GM19438 (cell line): Measurements from ENCODE around the gene LCE1E.

Source experiments
- ATAC-seq: cut with Tn5 transposase; IDR thresholded peaks from one replicate; pipeline ENCODE4 v1.9.1; 2021; ENCODE audit warnings: low read depth; ENCODE audit not compliant: unreplicated experiment

LCE1E gene, protein sequence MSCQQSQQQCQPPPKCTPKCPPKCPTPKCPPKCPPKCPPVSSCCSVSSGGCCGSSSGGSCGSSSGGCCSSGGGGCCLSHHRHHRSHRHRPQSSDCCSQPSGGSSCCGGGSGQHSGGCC

DNA sequence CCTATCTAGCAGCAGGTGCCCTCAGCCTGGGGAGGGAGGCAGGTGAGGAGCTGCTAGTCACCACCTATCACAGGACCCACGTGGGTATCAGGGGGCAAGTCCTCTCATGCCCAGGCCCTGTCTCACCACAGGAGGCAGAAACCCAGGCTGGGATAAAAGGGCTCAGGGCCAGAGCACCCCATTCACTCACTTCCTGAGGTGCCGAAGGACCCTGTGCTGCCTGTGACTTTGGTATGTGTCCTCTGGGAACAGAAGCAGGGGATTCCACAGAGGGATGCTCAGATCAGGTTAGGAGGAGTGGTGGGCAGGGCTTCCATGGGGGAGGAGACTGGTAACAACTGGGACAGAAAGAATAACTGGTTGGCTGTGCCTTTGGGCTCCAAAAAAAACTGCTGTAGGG is at the start of gene LCE1E:
TSS of gene LCE1E (plus strand) at position 181 of the 400 bp plus-strand sequence. CDS start 1,043 bp downstream, outside the sequence.
- ATAC-seq = no peak

DNA sequence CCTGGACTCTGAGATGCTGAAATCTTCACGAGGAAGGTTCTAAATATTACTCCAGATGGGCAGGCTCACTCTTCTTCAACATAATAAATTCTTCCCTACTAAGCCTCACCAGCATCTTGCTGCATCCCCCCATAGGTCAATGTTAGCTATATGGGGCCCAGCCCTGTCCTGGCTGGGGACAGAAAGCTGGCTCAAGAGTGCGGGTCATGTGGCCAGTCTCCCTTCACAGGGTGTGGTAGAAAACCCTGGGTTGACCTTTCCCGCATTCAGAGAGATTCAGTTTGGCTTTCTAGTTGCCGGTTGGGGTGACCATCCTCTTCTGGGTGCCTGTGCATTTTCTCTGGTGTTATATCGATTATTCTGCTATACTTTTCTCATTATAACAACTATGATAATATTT is 48.1 kb upstream of the LCE1E start:
- no peak for ATAC-seq

DNA sequence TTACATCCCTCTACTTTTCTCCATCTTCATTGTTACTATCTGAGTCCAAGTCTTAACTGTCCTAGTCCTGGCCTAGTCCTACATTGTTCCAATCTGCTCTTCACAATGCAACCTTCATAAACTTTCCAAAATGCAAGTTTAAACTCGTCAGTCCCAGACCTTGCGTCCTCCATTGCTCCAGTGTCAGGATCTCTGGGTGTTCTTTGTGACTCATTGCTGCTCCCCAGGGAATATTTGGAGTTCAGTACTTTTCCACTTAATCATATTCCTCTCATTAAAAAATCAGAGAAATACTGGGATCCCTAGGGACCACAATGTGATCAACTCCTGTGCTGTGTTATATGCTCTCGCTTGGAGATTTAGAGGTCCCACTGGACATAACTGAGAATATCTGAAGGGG is 46.2 kb upstream of the LCE1E start:
- no peak for ATAC-seq

DNA sequence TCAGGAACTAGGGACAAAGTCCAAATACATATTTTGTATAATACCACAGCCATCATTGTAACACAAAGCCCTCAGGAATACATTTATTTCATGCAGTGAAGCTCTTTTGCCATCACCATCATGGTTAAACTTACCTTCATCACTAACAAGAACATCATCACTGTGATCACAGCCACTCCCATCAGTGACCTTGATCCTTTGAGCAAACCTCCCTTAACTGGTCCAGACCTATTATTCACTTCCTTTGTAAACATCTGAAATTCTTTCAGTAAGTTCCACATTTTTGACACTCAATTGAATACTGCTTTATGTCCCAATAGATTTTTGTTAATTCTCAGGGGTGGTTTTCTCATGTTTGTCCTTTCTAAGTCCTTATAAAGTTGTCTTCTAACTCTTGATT is 44.4 kb upstream of the LCE1E start:
- no peak for ATAC-seq

DNA sequence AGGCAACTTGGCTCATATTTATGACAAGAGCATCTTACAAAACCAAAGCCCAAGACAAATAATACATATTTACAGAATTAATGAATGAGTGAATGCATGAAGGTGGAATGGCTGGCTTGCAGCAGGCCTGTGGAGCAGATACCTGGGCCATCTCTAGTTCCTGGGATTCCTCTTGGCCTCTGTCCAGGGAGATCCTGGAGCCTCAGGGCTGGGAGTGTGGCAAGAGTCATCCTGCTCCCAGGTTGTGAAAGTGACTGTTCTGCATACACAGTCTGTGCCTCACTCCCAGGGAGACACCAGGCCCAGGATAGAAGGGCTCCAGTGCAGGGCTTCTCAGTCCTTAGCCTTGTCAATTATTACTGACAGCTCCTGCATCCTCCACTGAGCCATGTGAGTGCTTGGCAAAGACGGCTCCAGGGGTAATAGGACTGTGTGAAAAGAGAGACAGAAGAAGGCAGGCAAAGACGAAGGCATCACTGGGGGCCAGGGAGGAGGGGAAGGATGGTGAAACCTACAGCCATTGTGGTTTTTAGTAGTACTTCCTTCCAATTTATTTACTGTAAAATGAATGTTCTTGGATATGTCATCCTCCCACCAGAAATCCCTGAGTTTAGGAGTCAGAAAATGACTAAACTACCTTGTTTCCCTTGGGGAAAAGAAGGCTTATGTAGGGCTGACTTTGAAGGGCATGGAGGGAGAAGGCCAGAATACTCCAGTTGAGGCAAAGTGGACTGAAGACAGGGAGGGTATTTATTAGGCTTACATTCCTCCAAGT is 42.5 kb upstream of the LCE1E start:
- no peak for ATAC-seq

DNA sequence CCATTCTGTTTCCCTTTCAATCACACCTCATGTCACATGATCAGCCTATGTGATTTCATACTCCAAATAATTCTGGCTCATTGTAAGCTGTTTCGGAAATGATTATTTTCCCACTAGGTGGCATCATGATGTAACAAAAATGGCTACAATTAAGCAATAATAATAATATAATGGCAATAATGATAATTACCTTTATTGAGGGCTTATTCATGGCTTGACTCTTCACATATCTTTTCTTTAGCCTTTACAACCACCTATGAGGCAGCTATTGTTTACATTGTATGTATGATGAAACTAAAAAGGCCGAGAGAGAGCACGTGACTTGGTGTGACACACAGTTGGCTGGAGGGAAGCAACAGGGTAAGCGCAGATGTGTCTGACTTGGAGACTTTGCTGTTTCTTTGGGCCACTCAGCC is 40.8 kb upstream of the LCE1E start:
- no peak for ATAC-seq

DNA sequence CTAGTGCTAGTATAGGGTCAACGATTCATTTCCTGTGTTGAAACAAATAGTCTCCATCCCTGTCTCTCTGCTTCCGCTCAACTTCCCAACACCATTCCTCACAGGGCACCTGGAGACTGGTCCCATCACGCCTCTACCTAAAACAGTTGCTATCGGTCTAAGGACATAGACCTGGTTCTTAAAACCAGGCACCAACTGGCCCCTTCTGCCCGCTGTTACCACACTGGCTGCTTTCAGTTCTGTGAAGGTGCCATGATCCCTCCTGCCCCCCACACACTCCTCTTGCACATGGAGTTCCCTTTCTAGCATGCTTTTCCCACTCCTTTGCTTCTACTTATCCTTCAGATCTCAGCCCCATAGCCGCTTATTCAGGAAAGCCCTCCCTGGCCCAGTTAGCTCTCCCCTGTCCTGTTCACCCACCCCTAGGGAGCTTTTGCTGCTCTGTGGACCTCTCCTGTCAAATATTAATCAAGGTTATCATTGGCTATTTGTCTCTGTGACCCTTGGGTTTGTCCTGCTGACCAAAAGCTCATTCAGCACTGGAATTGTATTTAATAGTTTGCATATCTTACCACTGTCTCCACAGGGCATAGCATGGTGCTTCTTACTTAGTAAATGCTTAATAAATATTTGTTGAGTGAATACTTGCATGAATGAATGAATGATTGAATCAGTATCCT is 40.2 kb upstream of the LCE1E start:
- ATAC-seq = no peak

DNA sequence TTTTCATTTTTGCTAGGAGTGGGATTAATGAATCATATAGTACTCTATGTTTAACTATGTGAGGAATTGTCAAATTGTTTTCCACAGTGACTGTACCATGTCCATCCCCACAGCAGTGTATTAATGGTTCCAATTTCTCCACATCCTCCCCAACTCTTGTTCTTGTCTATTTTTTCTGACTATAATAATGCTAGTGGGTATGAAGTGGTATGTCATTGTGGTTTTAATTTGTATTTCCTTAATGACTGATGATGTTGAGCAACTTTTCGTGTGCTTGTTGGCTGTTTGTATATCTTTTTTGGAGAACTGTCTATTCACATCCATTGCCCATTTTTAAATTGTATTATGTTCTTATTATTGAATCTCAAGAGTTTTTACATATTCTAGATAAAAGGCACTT is 38.2 kb upstream of the LCE1E start:
- ATAC-seq = no peak

DNA sequence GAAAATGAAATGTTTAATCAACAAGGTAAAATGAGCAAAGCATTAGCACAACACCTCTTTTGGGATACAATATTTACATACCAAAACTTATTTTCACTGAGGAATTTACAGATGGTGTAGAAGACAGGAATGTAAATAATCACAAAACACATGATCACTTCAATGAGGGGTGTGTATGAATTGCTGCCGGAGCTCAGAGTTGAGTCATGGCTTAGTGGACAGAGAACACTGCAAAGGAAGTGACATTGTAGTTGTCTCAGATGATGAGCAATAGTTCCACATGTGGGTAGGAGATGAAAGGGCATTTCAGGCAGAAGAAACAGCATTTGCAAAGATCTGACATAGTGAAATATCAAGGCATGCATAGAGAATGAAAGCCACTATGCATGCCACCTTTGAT is 33.8 kb upstream of the LCE1E start:
- no peak for ATAC-seq

DNA sequence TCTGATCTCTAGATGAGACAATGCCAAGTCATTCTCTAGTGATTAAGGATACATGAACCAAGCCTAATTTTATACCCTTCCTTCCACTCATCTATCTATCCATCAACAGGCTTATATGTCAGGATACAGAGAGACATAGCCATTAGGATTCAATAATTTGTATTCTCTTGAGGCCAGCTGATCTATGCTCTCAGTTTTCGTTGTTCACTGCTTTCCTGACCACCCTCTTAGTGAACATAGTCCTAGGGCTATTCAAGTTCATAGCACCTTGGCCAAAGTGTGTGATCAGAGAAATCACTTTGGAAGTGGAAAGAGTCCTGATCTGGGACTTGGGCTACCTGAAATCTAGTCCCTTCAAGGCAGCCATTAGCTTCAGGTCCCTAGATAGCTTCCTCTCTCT is 32.5 kb upstream of the LCE1E start:
- ATAC-seq = no peak

DNA sequence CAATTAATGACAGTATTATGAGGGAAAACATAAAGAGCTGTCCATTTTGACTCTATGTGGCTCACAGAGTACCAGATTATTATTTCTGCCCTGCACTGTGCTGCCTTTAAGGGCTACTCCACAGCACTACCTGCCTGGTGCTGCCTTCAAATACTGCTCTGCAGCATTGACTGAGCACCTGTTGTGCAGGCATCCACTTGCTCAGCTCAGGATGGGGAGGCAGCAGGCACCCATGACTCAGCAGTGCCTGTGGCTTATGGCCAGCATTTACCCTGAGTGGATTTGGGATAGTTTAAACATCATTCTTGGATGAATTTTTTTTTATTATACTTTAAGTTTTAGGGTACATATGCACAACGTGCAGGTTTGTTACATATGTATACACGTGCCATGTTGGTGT is 29.2 kb upstream of the LCE1E start:
- no peak for ATAC-seq

DNA sequence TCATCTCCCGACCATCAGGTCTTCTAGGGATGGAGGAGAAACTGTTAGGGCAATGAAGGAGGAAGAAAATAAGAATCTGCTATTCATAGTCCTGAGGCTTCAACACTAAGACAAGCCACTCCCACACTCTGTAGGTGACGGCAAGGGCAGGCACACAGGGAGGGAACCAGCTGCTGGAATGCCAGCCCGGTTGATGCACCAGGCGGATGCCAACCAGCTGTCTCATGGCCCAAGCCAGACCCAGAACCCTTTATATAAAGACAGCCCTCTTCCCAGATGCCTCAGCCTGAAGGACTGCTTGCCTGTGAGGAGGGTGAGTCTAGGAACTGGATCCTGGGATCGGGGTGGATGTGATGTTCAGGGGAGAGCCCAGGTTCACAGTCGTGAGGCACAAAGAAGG is 28.3 kb upstream of the LCE1E start, which contains the start of gene KPRP:
TSS of gene KPRP (plus strand) at position 279 of the 400 bp plus-strand sequence. CDS start 1,564 bp downstream, outside the sequence.
- ATAC-seq = no peak

DNA sequence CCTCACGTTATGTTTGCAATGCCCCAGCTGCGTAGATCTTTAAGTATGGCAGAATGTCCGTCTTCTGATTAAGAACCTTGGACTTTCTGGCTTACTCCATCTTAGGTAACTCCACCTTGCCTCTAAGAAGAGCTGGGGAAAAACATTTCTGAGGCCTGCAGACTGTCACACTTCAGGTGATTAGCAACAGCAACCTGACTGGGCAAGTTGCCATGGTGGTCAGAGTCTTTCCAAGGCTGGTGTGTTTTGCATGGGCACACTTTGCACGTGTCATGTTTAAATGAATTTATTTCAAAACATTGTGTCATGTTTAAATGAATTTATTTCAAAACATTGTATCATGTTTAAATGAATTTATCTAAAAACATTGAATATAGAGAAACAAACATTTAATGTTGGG is 27.4 kb upstream of the LCE1E start:
- ATAC-seq = no peak

DNA sequence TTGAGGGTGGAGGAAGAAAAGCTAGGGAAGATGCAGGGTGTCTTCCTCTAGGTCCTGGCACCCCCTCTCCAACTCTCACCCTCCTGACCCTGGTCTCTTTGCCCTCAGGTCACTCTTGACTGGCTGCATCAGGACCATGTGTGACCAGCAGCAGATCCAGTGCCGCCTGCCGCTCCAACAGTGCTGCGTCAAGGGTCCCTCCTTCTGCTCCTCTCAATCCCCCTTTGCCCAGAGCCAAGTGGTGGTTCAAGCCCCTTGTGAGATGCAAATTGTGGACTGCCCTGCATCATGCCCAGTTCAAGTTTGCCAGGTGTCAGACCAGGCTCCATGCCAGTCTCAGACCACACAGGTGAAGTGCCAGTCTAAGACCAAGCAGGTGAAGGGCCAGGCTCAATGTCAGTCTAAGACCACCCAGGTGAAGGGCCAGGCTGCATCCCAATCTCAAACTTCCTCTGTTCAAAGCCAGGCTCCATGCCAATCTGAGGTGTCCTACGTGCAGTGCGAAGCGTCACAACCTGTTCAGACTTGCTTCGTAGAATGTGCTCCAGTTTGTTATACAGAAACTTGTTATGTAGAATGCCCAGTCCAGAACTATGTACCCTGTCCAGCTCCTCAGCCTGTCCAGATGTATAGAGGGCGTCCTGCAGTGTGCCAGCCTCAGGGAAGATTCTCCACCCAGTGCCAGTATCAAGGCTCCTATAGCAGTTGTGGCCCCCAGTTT is 26.4 kb upstream of the LCE1E start:
- no peak for ATAC-seq

DNA sequence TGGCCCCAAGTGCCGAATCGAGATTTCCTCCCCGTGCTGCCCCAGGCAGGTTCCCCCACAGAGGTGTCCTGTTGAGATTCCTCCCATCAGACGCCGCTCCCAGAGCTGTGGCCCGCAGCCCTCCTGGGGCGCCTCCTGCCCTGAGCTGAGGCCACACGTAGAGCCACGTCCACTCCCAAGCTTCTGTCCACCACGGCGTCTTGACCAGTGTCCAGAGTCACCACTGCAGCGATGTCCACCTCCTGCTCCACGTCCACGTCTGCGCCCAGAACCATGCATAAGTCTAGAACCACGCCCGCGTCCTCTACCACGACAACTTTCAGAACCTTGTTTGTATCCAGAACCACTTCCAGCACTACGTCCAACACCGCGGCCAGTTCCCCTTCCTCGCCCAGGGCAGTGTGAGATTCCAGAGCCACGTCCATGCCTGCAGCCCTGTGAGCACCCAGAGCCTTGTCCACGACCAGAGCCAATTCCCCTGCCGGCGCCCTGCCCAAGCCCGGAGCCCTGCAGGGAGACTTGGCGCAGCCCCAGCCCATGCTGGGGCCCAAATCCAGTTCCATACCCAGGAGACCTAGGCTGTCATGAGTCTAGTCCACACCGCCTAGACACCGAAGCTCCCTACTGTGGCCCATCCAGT is 25.4 kb upstream of the LCE1E start:
- no peak for ATAC-seq

DNA sequence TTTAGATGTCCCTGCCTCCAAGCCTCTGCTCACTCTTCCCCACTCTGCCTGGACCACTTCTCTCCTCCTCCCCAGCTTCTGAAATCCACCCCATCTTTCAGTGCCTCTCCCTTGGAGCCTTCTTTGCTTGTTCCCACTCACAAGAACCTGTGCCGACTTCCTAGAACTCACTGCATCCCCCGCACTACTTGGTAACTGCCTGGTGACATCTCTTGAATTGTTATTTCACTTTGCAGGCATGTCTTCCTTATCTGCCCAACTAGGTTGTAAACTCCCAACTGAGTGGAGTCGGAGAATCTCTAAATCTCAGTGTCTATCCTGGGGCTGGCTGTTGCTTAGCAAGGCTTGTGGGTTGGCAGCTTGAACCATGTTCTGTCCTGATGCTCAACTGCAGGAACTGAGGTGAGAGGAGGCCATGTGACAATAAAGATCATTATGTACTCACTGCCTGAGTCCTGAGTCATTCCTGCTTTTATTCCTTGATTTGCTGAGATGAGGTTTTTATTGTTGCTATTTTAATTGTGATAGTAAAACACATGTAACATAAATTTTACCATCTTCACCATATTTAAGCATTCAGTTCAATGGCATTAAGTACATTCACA is 24.3 kb upstream of the LCE1E start:
- ATAC-seq = no peak

DNA sequence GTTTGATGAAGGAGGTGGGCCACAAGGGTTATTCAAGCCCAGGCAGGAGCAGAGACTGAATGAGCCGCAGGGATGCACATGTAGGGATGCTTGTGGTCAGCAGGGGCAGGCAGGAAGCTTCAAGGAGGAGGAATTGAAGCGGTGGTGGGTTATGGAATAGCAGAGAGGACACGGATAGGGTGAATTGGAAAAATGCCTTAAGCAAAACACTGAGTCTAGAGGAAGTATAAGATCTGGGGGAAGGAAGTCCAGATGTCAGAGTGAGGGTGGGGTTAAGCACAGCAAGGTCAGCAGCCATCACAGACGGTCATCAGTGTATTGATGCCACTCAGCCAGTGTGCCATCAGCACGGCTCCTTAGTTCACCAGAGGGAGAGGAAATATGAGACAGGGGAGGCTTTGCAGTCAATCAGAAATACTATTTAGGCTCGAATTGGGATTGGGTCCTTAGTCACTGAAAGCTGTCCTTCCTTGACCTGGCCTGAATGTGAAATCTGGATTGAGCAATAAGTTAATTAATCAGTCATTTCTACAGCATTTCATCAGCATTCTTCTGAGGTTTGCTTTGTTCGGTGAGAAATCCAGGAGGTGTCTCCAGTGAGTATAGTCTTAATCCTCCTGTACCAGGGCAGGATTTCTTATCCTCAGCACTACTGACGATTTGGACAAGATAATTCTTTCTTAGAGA is 17.1 kb upstream of the LCE1E start:
- ATAC-seq = no peak

DNA sequence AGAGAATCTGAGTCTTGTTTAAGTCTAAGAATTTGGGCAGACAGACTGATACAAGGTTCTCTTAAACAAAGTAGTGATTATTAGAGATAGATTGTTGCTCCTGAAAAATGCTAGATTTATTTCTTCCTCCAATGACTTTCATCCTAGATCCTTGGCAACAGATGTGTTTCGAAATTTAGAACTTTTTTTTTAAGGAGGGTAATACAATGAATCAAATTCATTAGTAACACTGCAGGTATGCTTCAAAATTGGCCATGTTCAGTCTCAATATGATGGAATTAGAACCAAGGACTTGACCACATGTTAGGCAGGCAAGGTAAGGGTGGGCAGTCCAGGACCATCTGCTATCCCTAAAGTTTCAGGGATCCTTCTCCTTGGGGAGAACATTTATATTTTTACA is 15.6 kb upstream of the LCE1E start:
- ATAC-seq = no peak

DNA sequence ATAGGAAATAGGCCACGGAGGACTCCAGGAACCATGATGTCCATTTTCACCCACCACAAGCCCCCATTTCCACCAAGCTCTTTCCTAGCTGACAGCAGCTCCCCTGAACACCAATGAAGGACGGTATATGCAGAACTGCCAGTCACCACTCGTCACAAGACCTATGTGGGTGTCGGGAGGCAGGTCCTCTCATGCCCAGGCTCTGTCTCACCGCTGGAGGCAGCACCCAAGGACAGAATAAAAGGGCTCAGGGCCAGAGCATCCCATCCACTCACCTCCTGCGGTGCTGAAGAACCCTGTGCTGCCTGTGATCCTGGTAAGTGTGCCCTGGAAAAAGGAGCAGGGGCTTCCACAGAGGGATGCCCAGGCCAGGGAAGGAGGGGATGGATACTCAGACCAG is 11.2 kb upstream of the LCE1E start, which contains the start of gene LCE1F:
TSS of gene LCE1F (plus strand) at position 266 of the 400 bp plus-strand sequence. CDS start 1,232 bp downstream, outside the sequence.
- no peak for ATAC-seq

DNA sequence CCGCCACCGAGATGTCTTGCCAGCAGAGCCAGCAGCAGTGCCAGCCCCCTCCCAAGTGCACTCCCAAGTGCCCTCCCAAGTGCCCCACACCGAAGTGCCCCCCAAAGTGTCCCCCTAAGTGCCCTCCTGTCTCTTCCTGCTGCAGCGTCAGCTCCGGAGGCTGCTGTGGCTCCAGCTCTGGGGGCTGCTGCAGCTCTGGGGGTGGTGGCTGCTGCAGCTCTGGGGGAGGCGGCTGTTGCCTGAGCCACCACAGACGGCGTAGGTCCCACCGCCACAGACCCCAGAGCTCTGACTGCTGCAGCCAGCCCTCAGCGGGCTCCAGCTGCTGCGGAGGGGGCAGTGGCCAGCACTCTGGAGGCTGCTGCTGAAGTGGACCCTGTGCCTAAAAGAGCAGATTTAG is 9.7 kb upstream of the LCE1E start:
- ATAC-seq = no peak
